ENCODE measurements around the gene KCNJ8. TPM values are rescaled to one million over a fixed set of nuclear protein-coding genes. Genes with fewer than 3 reads are reported as not detected.
"Not testable (repeated sequence)": the region's sequence is repeated elsewhere in the genome, so short reads cannot be mapped to it uniquely, and the experiment has no call there.

KCNJ8 gene
- total RNA-seq, 1 experiment from 2014 or later, result 0.77 TPM

GRCh38 chr12:21789687-21790086 lies 15.2 kb upstream of the KCNJ8 start:
- H3K4me2 ChIP-seq (ENCODE audit: low read length); H3K79me2 ChIP-seq (ENCODE audit: low read length); DNase-seq; H3K4me3 ChIP-seq (ENCODE audit: low read length); H2AFZ ChIP-seq (ENCODE audit: low read length); BruUV-seq (replicated peaks); intact Hi-C loops (cut with micrococcal nuclease); H3K27me3 ChIP-seq (ENCODE audit: low read length); ATAC-seq; POLR2A ChIA-PET (ENCODE audit: unreplicated experiment); H3K27ac ChIP-seq (ENCODE audit: low read length); H3K9ac ChIP-seq (ENCODE audit: low read length); H3K4me1 ChIP-seq (ENCODE audit: insufficient read depth, low read length); H3K9me3 ChIP-seq (ENCODE audit: low read length); H3F3A ChIP-seq (ENCODE audit: low read length, unreplicated experiment); CTCF ChIA-PET; H3K36me3 ChIP-seq (ENCODE audit: low read depth, low read length); H3K9me2 ChIP-seq (replicated peaks; ENCODE audit: low read length); H4K20me1 ChIP-seq (ENCODE audit: low read length): not testable (repeated sequence)

- TF ChIP-seq EZH2 (IDR thresholded peaks at IDR 0.05; ENCODE audit: low read length, unreplicated experiment) (no peak), CTCF (conservative IDR thresholded peaks at IDR 0.05; ENCODE audit: low read depth, low read length) (no peak), EZH2phosphoT487 (IDR thresholded peaks at IDR 0.05; ENCODE audit: borderline replicate concordance, low read length) (no peak)
- Histone ChIP-seq H3K9ac (ENCODE audit: low read length) (no peak overlapping the region), H3K9me3 (ENCODE audit: low read length) (no peaks in the 10 kb centered on the region), H3K36me3 (ENCODE audit: low read depth, low read length) (no peaks in the 10 kb centered on the region), H3K27me3 (ENCODE audit: low read length) (no peaks in the 10 kb centered on the region), H3K79me2 (ENCODE audit: low read length) (no peaks in the 10 kb centered on the region), H3K27ac (ENCODE audit: low read length) (no peak overlapping the region), H3K4me2 (ENCODE audit: low read length) (no peak overlapping the region), H3K4me3 (ENCODE audit: low read length) (no peak overlapping the region), H3K4me1 (ENCODE audit: insufficient read depth, low read length) (no peaks in the 10 kb centered on the region), H2AFZ (ENCODE audit: low read length) (no peak overlapping the region), H3K9me2 (replicated peaks; ENCODE audit: low read length) (no peaks in the 10 kb centered on the region), H3F3A (ENCODE audit: low read length, unreplicated experiment) (no peaks in the 10 kb centered on the region), H4K20me1 (ENCODE audit: low read length) (no peaks in the 10 kb centered on the region)
- DNase-seq, result no peak
- ChIA-PET CTCF (no interaction called here), POLR2A (ENCODE audit: unreplicated experiment) (no interaction called here)
- intact Hi-C loops (cut with micrococcal nuclease), result no loop called here
- ATAC-seq, result no peak
- no TSS peak for BruUV-seq (replicated peaks)
These were observed 13.8 kb upstream of the KCNJ8 start for GRCh38 chr12:21788089-21788983.

GRCh38 chr12:21786041-21786531 lies 11.6 kb upstream of the KCNJ8 start:
- H3K9me3 ChIP-seq (ENCODE audit: low read length), result no peaks in the 10 kb centered on the region
- ATAC-seq (no peak), DNase-seq (no peak)
- no peaks in the 10 kb centered on the region for H3K79me2 ChIP-seq (ENCODE audit: low read length)
- BruUV-seq (replicated peaks), result no TSS peak
- H3K4me2 ChIP-seq (ENCODE audit: low read length), result no peak overlapping the region
- no peaks in the 10 kb centered on the region for H3K27me3 ChIP-seq (ENCODE audit: low read length)
- no peaks in the 10 kb centered on the region for H3K4me1 ChIP-seq (ENCODE audit: insufficient read depth, low read length)
- H3K4me3 ChIP-seq (ENCODE audit: low read length), result no peak overlapping the region
- intact Hi-C loops (cut with micrococcal nuclease), result no loop called here
- H3K27ac ChIP-seq (ENCODE audit: low read length), result no peak overlapping the region
- H4K20me1 ChIP-seq (ENCODE audit: low read length), result no peaks in the 10 kb centered on the region
- H3K9ac ChIP-seq (ENCODE audit: low read length), result no peak overlapping the region
- ChIA-PET POLR2A (ENCODE audit: unreplicated experiment) (no interaction called here), CTCF (no interaction called here)
- H3K9me2 ChIP-seq (replicated peaks; ENCODE audit: low read length), result no peaks in the 10 kb centered on the region
- no peak overlapping the region for H2AFZ ChIP-seq (ENCODE audit: low read length)
- TF ChIP-seq EZH2phosphoT487 (IDR thresholded peaks at IDR 0.05; ENCODE audit: borderline replicate concordance, low read length), result no peak
- no peak for TF ChIP-seq CTCF (conservative IDR thresholded peaks at IDR 0.05; ENCODE audit: low read depth, low read length)
- TF ChIP-seq EZH2 (IDR thresholded peaks at IDR 0.05; ENCODE audit: low read length, unreplicated experiment), result no peak
- no peaks in the 10 kb centered on the region for H3F3A ChIP-seq (ENCODE audit: low read length, unreplicated experiment)
- H3K36me3 ChIP-seq (ENCODE audit: low read depth, low read length), result no peaks in the 10 kb centered on the region

GRCh38 chr12:21782723-21783122 lies 8.2 kb upstream of the KCNJ8 start:
- CTCF ChIA-PET, result not testable (repeated sequence)

More at GRCh38 chr12:21782723-21783122, 8.2 kb upstream of the KCNJ8 start:
- H3K9me2 ChIP-seq (replicated peaks; ENCODE audit: low read length); H3K4me3 ChIP-seq (ENCODE audit: low read length); intact Hi-C loops (cut with micrococcal nuclease); POLR2A ChIA-PET (ENCODE audit: unreplicated experiment); H3K27me3 ChIP-seq (ENCODE audit: low read length); H3K79me2 ChIP-seq (ENCODE audit: low read length); H3K4me2 ChIP-seq (ENCODE audit: low read length); ATAC-seq; DNase-seq; H2AFZ ChIP-seq (ENCODE audit: low read length); H4K20me1 ChIP-seq (ENCODE audit: low read length); H3K27ac ChIP-seq (ENCODE audit: low read length); H3K4me1 ChIP-seq (ENCODE audit: insufficient read depth, low read length); H3K9me3 ChIP-seq (ENCODE audit: low read length); H3F3A ChIP-seq (ENCODE audit: low read length, unreplicated experiment); H3K36me3 ChIP-seq (ENCODE audit: low read depth, low read length); H3K9ac ChIP-seq (ENCODE audit: low read length); BruUV-seq (replicated peaks): not testable (repeated sequence)

Data from PC-3 (cell line).